Placental epithelial cell (primary cell): ENCODE results near the gene NKPD1. TPM values are rescaled to one million over a fixed set of nuclear protein-coding genes. Genes with fewer than 3 reads are reported as not detected.

Experiments
- total RNA-seq: library from RNA; depleted of rRNA; stranded (reverse); fragments of >200 nt; gene quantifications from 2 replicates; pipeline ENCODE4 v1.2.3, GENCODE V29; 2012

Gene NKPD1
- 2.9 and 5.9 TPM in 2 replicates for total RNA-seq

GRCh38 chr19:45160870-45161737 lies at the start of gene NKPD1:
Gene NKPD1 (minus strand): TSS chr19:45160982. CDS start chr19:45160150, 832 bp downstream.

DNA sequence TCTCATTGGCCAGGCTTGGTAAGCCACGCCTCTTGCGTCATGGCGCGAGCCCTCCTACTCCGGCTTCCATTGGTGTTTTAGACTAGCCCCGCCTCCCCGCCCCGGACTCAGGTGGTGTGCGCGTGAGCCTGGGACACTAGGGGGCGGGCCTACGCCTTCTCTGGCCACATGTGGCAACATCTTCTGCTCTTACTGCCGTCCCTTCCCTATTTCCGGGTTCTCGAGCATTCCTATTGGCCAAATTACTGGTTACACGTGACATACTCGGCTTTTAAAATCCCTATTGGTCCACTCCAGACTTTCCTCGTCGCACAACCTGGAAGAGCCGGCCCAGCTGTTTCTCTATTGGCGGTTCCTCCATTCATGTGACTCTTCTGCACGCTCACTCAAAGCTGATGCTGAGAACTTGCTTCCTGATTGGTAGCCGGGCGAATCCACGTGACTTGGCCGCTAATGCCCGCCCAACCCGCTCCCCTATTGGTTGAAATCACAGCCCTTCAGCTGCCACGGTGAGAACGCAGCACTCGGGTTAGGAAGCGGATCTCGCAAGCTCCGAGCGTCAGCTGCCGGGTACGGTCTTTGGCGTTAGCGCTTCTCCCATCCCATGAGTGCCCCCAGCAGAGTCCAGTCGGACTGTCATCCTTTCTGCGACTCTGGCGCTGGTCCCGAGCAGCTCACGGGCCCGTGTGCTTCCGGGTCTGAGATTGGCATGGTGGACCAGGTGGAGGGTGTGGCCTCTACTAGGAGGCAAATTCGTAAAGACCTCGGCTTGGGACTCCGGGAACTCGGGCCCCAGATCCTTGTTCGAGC lies 17.7 kb upstream of the NKPD1 start, which contains the start of gene BLOC1S3:
Gene BLOC1S3, plus strand, starts transcription at position 523 of the 810 bp plus-strand sequence. CDS start 513 bp downstream, outside the sequence.

DNA sequence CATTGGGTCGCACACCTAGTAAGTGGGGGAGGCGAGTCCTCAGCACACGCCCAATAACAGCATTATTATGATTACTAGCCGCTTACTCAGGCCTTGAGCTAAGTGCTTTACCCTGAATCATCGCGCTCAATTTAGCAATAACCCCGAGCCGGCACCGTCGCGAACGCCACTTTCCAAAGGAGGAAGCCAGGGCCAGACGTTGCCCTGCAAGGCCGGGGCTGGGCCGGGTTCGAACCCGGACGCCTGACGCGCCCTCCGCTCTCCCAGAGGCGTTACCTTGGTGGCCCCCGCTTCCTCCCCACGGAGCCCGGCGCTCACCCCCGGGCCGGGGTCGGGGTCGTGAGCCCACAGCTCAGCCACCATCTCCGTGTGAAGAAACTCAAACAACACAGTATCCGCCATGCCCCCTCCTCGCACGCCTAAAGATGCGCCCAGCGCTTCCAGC lies 17.1 kb upstream of the NKPD1 start, which contains the start of gene TRAPPC6A:
Gene TRAPPC6A, minus strand, starts transcription at position 421 of the 445 bp plus-strand sequence. Its CDS starts 19 bp downstream, at position 402.

Other genes with a start within 250 kb of the NKPD1 start
- gene APOC1, start 246.4 kb downstream of the NKPD1 start, total RNA-seq = 0.79 TPM in 1 of 2 replicates, not detected in the other
- gene APOC4, start 218.7 kb downstream of the NKPD1 start, total RNA-seq = not detected in 2 replicates
- not detected in 2 replicates for gene APOC2, start 214.9 kb downstream of the NKPD1 start, total RNA-seq
- gene CLPTM1, start 205.6 kb downstream of the NKPD1 start, total RNA-seq = 52.4 and 63.6 TPM in 2 replicates
- 2.4 and 3.8 TPM in 2 replicates for gene RELB, start 159.5 kb downstream of the NKPD1 start, total RNA-seq
- 23.3 and 23.6 TPM in 2 replicates for gene CLASRP, start 121.9 kb downstream of the NKPD1 start, total RNA-seq
- gene ZNF296, start 84.5 kb downstream of the NKPD1 start, total RNA-seq = 0.43 and 0.79 TPM in 2 replicates
- 20.4 and 36.9 TPM in 2 replicates for gene GEMIN7, start 81.7 kb downstream of the NKPD1 start, total RNA-seq
- 34.2 and 42.2 TPM in 2 replicates for gene PPP1R37, start 67.8 kb downstream of the NKPD1 start, total RNA-seq
- gene TRAPPC6A, start 17.3 kb upstream of the NKPD1 start, total RNA-seq = 9.9 and 27.5 TPM in 2 replicates
- gene BLOC1S3, start 17.8 kb upstream of the NKPD1 start, total RNA-seq = 5.9 and 6.8 TPM in 2 replicates
- 0.11 TPM in 1 of 2 replicates, not detected in the other for gene EXOC3L2, start 84.4 kb upstream of the NKPD1 start, total RNA-seq
- gene MARK4, start 90.3 kb upstream of the NKPD1 start, total RNA-seq = 8.9 and 18.1 TPM in 2 replicates
- gene CKM, start 161.9 kb upstream of the NKPD1 start, total RNA-seq = not detected in 2 replicates
- 33.4 and 39.1 TPM in 2 replicates for gene KLC3, start 179.8 kb upstream of the NKPD1 start, total RNA-seq
- 14.5 and 17.9 TPM in 2 replicates for gene ERCC2, start 209.6 kb upstream of the NKPD1 start, total RNA-seq
- gene PPP1R13L, start 244.1 kb upstream of the NKPD1 start, total RNA-seq = 44.8 and 61.1 TPM in 2 replicates
- 2.4 and 2.8 TPM in 2 replicates for gene POLR1G, start 245.7 kb upstream of the NKPD1 start, total RNA-seq